KMS-11 (cell line): ENCODE results near the gene TMEM51.

Source experiments
- H2AFZ ChIP-seq: fragments of 200-600 bp; sonication (generic); 2 replicates; pipeline ENCODE4 v1.6.1; 2016; ENCODE audit warnings: antibody characterized with exemption, mixed run types, low read depth
- H3K27ac ChIP-seq: fragments of 200-600 bp; sonication (generic); 2 replicates; pipeline ENCODE4 v1.6.1; 2016; ENCODE audit warnings: mild to moderate bottlenecking, mixed run types
- H3K27me3 ChIP-seq: fragments of 200-600 bp; sonication (generic); 2 replicates; pipeline ENCODE4 v1.6.1; 2017; ENCODE audit warnings: mild to moderate bottlenecking, low read depth, mixed run types, moderate library complexity; ENCODE audit not compliant: insufficient read depth
- H3K36me3 ChIP-seq: fragments of 200-600 bp; sonication (generic); 2 replicates; pipeline ENCODE4 v1.6.1; 2017; ENCODE audit warnings: mild to moderate bottlenecking, mixed run types; ENCODE audit not compliant: insufficient read depth
- H3K4me1 ChIP-seq: fragments of 200-600 bp; sonication (generic); 2 replicates; pipeline ENCODE4 v1.6.1; 2016; ENCODE audit warnings: mild to moderate bottlenecking, low read depth, mixed run types; ENCODE audit not compliant: poor library complexity, severe bottlenecking
- H3K4me2 ChIP-seq: fragments of 200-600 bp; sonication (generic); 2 replicates; pipeline ENCODE4 v1.7.0; 2016; ENCODE audit warnings: mild to moderate bottlenecking, mixed run types
- H3K4me3 ChIP-seq: fragments of 200-600 bp; sonication (generic); IDR thresholded peaks from 2 replicates; pipeline ENCODE4 v1.6.1; 2017; ENCODE audit warnings: low read depth, low read length, mixed read lengths; ENCODE audit not compliant: insufficient read depth
- H3K79me2 ChIP-seq: fragments of 200-600 bp; sonication (generic); 2 replicates; pipeline ENCODE4 v1.6.1; 2016; ENCODE audit warnings: low read depth, mixed run types; ENCODE audit not compliant: insufficient read depth
- H3K9ac ChIP-seq: fragments of 200-600 bp; sonication (generic); 2 replicates; pipeline ENCODE4 v1.6.1; 2016; ENCODE audit warnings: mild to moderate bottlenecking, mixed run types
- H4K20me1 ChIP-seq: fragments of 200-600 bp; sonication (generic); 2 replicates; pipeline ENCODE4 v1.6.1; 2016; ENCODE audit warnings: mild to moderate bottlenecking, mixed run types; ENCODE audit not compliant: insufficient read depth
- CTCF ChIP-seq: fragments of 200-600 bp; sonication (generic); conservative IDR thresholded peaks from 2 replicates; pipeline ENCODE4 v1.6.1; 2017; ENCODE audit warnings: low read depth, mild to moderate bottlenecking, antibody characterized with exemption, low read length, moderate library complexity, mixed read lengths

The TMEM51 gene

GRCh38 chr1:15206418-15207030 lies 53.0 kb downstream of the TMEM51 start:
- Histone ChIP-seq H3K27me3 (no peaks in the 10 kb centered on the region), H3K36me3 (no peaks in the 10 kb centered on the region), H3K27ac (no peak overlapping the region), H2AFZ (no peak overlapping the region), H4K20me1 (no peaks in the 10 kb centered on the region), H3K4me3 (no peak overlapping the region), H3K9ac (no peak overlapping the region), H3K4me2 (no peak overlapping the region), H3K4me1 (no peaks in the 10 kb centered on the region), H3K79me2 (no peaks in the 10 kb centered on the region)
- no peak for TF ChIP-seq CTCF

- Histone ChIP-seq H3K4me2 (no peak overlapping the region), H3K27me3 (no peaks in the 10 kb centered on the region), H3K4me3 (no peak overlapping the region), H3K79me2 (no peaks in the 10 kb centered on the region), H4K20me1 (no peaks in the 10 kb centered on the region), H3K27ac (no peak overlapping the region), H3K36me3 (no peaks in the 10 kb centered on the region), H3K4me1 (no peaks in the 10 kb centered on the region), H2AFZ (no peak overlapping the region), H3K9ac (no peak overlapping the region)
- TF ChIP-seq CTCF: no peak
Measured at GRCh38 chr1:15207031-15207828, 53.7 kb downstream of the TMEM51 start.

DNA sequence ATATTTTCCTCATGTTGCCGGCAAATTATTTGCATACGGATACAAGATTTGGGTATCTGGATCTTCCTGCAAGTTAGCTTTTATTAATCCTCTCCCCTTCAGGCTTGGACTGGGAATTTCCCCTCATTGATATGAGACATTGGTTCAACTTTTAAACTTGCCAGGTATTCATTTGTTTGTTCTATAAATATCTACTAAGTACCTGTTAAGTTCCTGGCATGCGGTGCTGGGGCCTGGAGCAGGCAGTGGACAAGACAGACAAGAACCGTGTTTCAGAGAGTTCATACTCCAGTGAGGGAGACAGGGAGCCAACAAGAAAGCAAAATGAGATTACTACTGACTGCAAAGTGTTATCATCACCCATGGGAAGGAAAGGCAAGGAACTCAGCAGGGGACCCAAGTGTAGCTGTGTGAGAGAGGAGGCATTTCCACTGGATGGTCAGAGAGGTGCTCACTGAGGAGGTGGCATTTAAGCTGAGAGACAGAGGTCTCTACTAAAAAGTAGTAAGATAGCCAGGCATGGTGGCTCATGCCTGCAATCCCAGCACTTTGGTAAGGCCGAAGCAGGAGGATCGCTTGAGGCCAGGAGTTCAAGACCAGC lies 54.4 kb downstream of the TMEM51 start:
- Histone ChIP-seq H3K27me3 (no peaks in the 10 kb centered on the region), H3K36me3 (no peaks in the 10 kb centered on the region), H3K4me3 (no peak overlapping the region), H3K4me2 (no peak overlapping the region), H3K79me2 (no peaks in the 10 kb centered on the region), H4K20me1 (no peaks in the 10 kb centered on the region), H3K4me1 (no peaks in the 10 kb centered on the region), H3K27ac (no peak overlapping the region), H2AFZ (no peak overlapping the region), H3K9ac (no peak overlapping the region)
- TF ChIP-seq CTCF: no peak

DNA sequence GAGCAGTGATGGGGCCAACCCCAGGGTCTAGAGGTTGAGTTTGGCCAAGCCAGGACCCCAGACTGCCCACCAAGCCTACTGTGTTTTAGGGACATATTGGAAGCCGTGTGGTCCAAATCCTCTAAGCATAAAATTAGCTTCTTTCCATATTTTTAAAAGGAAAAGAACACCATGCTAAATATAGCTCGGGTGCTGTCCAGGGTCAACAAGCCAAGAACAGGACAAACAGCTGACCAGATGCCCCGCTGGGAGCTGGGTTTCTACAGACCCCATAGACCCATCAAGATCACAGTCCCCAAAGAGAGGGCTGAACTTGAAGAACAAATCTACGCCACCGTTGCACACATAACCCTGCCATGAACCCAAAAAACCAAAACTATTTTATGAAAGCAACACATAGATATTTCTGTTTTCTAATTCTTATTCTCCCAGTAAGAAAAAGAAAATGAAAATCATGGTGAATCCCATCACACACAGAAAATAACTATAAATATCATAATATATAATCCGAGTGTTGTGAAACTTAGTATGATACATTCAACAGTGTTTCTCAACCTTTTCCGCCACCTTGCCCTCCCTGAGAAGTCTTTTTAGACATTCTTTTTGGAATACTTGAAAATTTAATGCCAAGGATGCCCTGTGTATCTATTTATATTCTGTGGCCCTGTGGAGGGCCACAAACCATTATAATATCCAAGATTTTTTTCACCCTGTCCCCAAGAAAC lies 57.3 kb downstream of the TMEM51 start:
- no peaks in the 10 kb centered on the region for H3K4me1 ChIP-seq
- no peak for TF ChIP-seq CTCF
- no peak overlapping the region for H3K27ac ChIP-seq
- no peaks in the 10 kb centered on the region for H3K36me3 ChIP-seq
- no peak overlapping the region for H3K9ac ChIP-seq
- H3K4me2 ChIP-seq: no peak overlapping the region
- no peak overlapping the region for H3K4me3 ChIP-seq
- no peaks in the 10 kb centered on the region for H3K79me2 ChIP-seq
- no peak overlapping the region for H2AFZ ChIP-seq
- H4K20me1 ChIP-seq: no peaks in the 10 kb centered on the region
- H3K27me3 ChIP-seq: no peaks in the 10 kb centered on the region
